Type B pancreatic cell (in vitro differentiated cells): Measurements from ENCODE around the gene LMAN1L. TPM values are rescaled to one million over a fixed set of nuclear protein-coding genes. Genes with fewer than 3 reads are reported as not detected.

Source experiments
- DNase-seq: peaks from one replicate; pipeline ENCODE4 v3.0.0; 2021; ENCODE audit warnings: mixed read lengths; ENCODE audit not compliant: unreplicated experiment; ENCODE audit errors: extremely low spot score
- H3K27ac Mint-ChIP-seq: 2 replicates; pipeline ENCODE4 v1.8.0; 2021; ENCODE audit warnings: mild to moderate bottlenecking, mixed read lengths
- H3K27me3 Mint-ChIP-seq: 2 replicates; pipeline ENCODE4 v1.8.0; 2021; ENCODE audit warnings: mixed read lengths
- H3K36me3 Mint-ChIP-seq: 2 replicates; pipeline ENCODE4 v1.8.0; 2021; ENCODE audit warnings: mixed read lengths
- H3K4me1 Mint-ChIP-seq: one replicate; pipeline ENCODE4 v1.8.0; 2021; ENCODE audit warnings: mixed read lengths; ENCODE audit not compliant: unreplicated experiment
- H3K4me3 Mint-ChIP-seq: 2 replicates; pipeline ENCODE4 v1.8.0; 2021; ENCODE audit warnings: mild to moderate bottlenecking, mixed read lengths
- H3K9me3 Mint-ChIP-seq: 2 replicates; pipeline ENCODE4 v1.8.0; 2021; ENCODE audit warnings: mixed read lengths
- total RNA-seq: library from RNA; stranded (reverse); gene quantifications from 2 replicates; pipeline ENCODE4 v1.2.1, GENCODE V29; 2021; ENCODE audit warnings: low replicate concordance
- TF ChIP-seq, protein P1 (sequence below): fragments of 200-600 bp; sonication (generic); conservative IDR thresholded peaks from 2 replicates; pipeline ENCODE4 v1.5.0; 2021; ENCODE audit warnings: antibody characterized with exemption, mild to moderate bottlenecking

LMAN1L gene
- total RNA-seq, 1 donor from 2014 or later: not detected

DNA sequence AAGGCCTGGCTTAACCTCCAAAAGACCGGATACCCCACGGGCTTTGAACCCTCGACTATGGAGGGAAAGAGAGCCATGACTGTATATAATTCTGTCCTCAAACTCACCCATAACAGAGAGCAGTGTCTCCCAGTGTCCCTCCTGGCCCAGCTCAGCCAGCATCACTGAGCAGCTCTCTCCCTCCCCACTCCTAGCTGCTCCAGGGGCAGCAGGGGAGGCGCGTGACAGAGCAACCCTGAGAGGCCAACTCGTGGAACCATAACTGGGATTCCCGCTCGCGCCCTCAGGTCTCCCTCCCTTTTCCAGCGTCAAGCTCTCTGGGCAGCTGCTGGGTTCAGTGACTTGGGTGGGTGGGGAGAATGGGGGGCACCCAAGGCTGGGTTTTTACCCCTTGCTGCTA, 13.2 kb downstream of the LMAN1L start:
- peaks cover 76% of the 10 kb centered on the region for H3K27me3 Mint-ChIP-seq
- no peaks in the 10 kb centered on the region for H3K4me1 Mint-ChIP-seq
- H3K27ac Mint-ChIP-seq: no peak overlapping the region
- no peak for DNase-seq
- H3K4me3 Mint-ChIP-seq: no peak overlapping the region
- H3K9me3 Mint-ChIP-seq: no peaks in the 10 kb centered on the region
- no peaks in the 10 kb centered on the region for H3K36me3 Mint-ChIP-seq
- TF ChIP-seq, protein P1, sequence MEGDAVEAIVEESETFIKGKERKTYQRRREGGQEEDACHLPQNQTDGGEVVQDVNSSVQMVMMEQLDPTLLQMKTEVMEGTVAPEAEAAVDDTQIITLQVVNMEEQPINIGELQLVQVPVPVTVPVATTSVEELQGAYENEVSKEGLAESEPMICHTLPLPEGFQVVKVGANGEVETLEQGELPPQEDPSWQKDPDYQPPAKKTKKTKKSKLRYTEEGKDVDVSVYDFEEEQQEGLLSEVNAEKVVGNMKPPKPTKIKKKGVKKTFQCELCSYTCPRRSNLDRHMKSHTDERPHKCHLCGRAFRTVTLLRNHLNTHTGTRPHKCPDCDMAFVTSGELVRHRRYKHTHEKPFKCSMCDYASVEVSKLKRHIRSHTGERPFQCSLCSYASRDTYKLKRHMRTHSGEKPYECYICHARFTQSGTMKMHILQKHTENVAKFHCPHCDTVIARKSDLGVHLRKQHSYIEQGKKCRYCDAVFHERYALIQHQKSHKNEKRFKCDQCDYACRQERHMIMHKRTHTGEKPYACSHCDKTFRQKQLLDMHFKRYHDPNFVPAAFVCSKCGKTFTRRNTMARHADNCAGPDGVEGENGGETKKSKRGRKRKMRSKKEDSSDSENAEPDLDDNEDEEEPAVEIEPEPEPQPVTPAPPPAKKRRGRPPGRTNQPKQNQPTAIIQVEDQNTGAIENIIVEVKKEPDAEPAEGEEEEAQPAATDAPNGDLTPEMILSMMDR: no peak

DNA sequence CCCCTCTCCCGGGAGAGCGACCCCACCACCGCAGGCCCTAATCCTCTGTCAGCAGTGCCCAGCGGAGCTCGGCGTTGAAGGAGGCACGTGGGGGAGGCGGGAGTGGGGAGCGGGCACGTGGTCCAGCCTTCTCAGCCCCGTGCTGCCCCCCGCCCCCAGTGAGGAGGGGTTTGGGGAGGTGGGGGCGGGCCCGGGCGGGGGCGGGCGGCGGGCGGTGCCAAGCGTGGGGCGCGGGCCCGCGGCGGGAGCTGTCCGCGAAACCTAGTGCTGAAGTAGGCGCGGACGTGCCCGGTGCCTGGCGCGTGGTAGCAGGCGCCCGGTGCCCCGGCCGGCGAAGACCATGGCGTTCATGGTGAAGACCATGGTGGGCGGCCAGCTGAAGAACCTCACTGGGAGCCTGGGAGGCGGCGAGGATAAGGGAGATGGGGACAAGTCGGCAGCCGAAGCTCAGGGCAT, 13.8 kb downstream of the LMAN1L start, which contains the start of gene CPLX3:
Gene CPLX3 (plus strand): TSS at position 264 of the 456 bp plus-strand sequence. CDS start 77 bp downstream, at position 341.
- DNase-seq: no peak
- Mint-ChIP-seq H3K9me3 (no peaks in the 10 kb centered on the region), H3K4me3 (no peak within 1 kb of the TSS), H3K36me3 (no peaks in the 10 kb centered on the region), H3K4me1 (no peaks in the 10 kb centered on the region), H3K27ac (no peak within 1 kb of the TSS), H3K27me3 (peaks cover 76% of the 10 kb centered on the region)
- TF ChIP-seq, protein P1: no peak

DNA sequence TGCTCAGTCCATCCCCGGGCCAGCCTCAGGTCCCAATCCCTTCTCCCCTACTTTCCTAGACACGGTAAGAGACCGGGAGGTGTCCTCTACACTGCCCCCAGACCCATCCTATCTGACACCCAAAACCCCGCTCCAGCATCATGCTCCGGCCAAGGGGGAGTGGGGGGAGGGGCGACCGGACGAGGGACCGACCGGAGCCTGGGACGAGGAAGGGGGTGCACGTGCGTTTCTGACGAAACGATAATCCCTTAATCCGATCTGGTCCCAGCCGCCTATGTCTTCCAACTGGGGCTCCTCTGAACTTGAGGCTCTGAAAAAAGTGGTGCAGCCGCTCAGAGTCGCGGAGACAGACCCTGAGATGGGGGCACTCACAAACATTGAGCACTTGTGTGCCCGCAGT, 14.3 kb downstream of the LMAN1L start:
- TF ChIP-seq, protein P1: no peak
- Mint-ChIP-seq H3K27me3 (peaks cover 74% of the 10 kb centered on the region), H3K27ac (no peak overlapping the region), H3K36me3 (no peaks in the 10 kb centered on the region), H3K4me1 (no peaks in the 10 kb centered on the region), H3K9me3 (no peaks in the 10 kb centered on the region), H3K4me3 (no peak overlapping the region)
- DNase-seq: no peak

DNA sequence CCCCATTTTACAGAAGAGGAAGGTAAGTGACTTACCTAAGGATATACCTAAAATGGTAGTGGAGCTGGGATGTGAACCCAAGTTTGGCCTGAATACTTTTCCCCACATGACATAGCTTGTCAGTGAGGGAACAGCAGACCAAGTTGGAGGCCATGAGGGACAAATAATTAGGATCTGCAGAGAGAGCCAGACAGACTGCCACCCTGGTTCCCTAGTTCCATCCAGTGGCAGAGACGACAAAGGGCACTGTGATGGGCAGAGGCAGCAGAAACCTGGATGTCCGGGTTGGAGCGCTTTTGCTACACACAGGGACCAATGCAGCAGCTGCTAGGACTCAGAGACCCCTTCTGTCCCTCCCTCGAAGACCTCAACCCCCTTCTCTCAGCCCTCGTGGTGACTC, 15.0 kb downstream of the LMAN1L start:
- DNase-seq: no peak
- no peak overlapping the region for H3K4me3 Mint-ChIP-seq
- H3K4me1 Mint-ChIP-seq: no peaks in the 10 kb centered on the region
- TF ChIP-seq, protein P1: no peak
- H3K36me3 Mint-ChIP-seq: no peaks in the 10 kb centered on the region
- H3K27ac Mint-ChIP-seq: no peak overlapping the region
- peaks cover 69% of the 10 kb centered on the region for H3K27me3 Mint-ChIP-seq
- no peaks in the 10 kb centered on the region for H3K9me3 Mint-ChIP-seq

DNA sequence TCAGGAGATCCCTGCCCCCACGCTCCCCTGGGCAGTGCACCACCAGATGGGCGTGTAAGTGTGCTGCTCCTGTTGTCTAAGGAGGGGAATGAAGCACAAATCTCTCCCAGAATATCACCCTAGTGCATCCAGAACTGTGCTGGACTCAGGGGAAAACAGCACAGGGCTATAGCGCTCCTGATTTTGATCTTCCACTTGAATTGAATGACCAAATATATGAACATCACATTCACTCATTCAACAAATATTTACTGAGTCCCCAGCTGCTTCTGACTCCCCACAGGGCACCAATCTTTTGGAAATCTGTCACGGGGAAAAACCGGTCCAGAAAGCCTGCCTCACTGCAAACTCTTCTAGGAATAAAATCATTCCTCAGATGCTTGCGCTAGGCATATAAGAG, 16.2 kb downstream of the LMAN1L start:
- peaks cover 64% of the 10 kb centered on the region for H3K27me3 Mint-ChIP-seq
- H3K4me3 Mint-ChIP-seq: no peak overlapping the region
- no peak for DNase-seq
- H3K27ac Mint-ChIP-seq: no peak overlapping the region
- no peaks in the 10 kb centered on the region for H3K4me1 Mint-ChIP-seq
- no peaks in the 10 kb centered on the region for H3K9me3 Mint-ChIP-seq
- TF ChIP-seq, protein P1: no peak
- no peaks in the 10 kb centered on the region for H3K36me3 Mint-ChIP-seq

DNA sequence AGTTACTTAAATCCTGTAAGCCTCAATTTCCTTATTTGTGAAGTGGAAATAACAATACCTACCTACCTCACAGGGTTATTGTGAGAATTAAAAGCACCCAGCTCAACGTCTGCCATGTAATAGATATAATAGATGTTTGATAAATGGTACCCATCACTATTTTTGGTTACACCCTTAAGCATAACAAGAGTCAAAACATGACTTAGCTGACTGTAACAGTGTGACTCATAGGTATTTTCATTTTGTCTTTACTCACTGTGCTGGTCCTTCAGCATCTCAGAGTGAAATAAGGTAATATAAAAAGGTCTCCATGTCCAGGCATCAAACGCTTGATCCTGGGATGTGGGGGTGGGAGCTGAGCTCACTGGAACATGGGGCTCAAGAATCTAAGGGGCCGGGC, 16.9 kb downstream of the LMAN1L start:
- no peak for DNase-seq
- TF ChIP-seq, protein P1: no peak
- Mint-ChIP-seq H3K9me3 (no peaks in the 10 kb centered on the region), H3K27me3 (peaks cover 58% of the 10 kb centered on the region), H3K4me1 (no peaks in the 10 kb centered on the region), H3K36me3 (no peaks in the 10 kb centered on the region), H3K4me3 (no peak overlapping the region), H3K27ac (no peak overlapping the region)
